Measurements from ENCODE around the gene UCHL5. TPM values are rescaled to one million over a fixed set of nuclear protein-coding genes. Genes with fewer than 3 reads are reported as not detected.

UCHL5 gene
- total RNA-seq, 1 donor from 2014 or later, result 60.8 TPM

GRCh38 chr1:192967901-192968300 lies 91.3 kb downstream of the UCHL5 start:
- DNase-seq (ENCODE audit: low read depth), result no peak

- no peak for DNase-seq (ENCODE audit: low read depth)
These were observed 91.8 kb downstream of the UCHL5 start for GRCh38 chr1:192967211-192967877.

- no peak for DNase-seq (ENCODE audit: low read depth)
These were observed 93.1 kb downstream of the UCHL5 start for GRCh38 chr1:192966073-192966472.

- no peak for DNase-seq (ENCODE audit: low read depth)
These were observed 96.3 kb downstream of the UCHL5 start for GRCh38 chr1:192962901-192963300.

Other genes starting within 250 kb of the UCHL5 start
- 153 and 155 TPM in 2 replicates for gene RO60, start 252 bp upstream of the UCHL5 start, total RNA-seq
- 12.0 and 15.2 TPM in 2 replicates for gene GLRX2, start 46.1 kb upstream of the UCHL5 start, total RNA-seq
- 19.3 and 54.4 TPM in 2 replicates for gene CDC73, start 62.7 kb upstream of the UCHL5 start, total RNA-seq
- gene B3GALT2, start 127.3 kb upstream of the UCHL5 start, total RNA-seq, result not detected in 2 replicates